C4-2B (cell line): Measurements from ENCODE around the gene MCUB.

Experiments
- CTCF ChIP-seq: fragments of 450-650 bp; conservative IDR thresholded peaks from 2 replicates; pipeline ENCODE4 v1.5.1; 2017; ENCODE audit warnings: mild to moderate bottlenecking
- ZFX ChIP-seq: fragments of 450-650 bp; IDR thresholded peaks from 2 replicates; pipeline ENCODE4 v1.6.1; 2017

- TF ChIP-seq CTCF (no peak), ZFX (no peak)
Observed at GRCh38 chr4:109703664-109704361, 143.8 kb downstream of the MCUB start.
